MCF 10A (cell line): ENCODE results near the gene CCIN. TPM values are rescaled to one million over a fixed set of nuclear protein-coding genes. Genes with fewer than 3 reads are reported as not detected.

Experiments used
- BruUV-seq: library from RNA; stranded (reverse); fragments of 400-500 nt; replicated peaks from 2 replicates; lab custom pipeline; 2021; lab: Mats Ljungman, UMichigan
- CTCF ChIA-PET: fragments of 300-600 bp; sonication (Branson Sonifier 250); formaldehyde crosslinking; extraction: SDS; loops from one replicate; lab custom pipeline; 2021; ENCODE audit warnings: antibody characterized with exemption, inconsistent platforms; lab: Yijun Ruan, JAX
- POLR2A ChIA-PET: fragments of 300-600, 350-650 bp; sonication (Branson Sonifier 250); formaldehyde crosslinking; extraction: SDS; loops from one replicate; lab custom pipeline; 2020; ENCODE audit warnings: antibody characterized with exemption, inconsistent platforms; lab: Yijun Ruan, JAX
- DNase-seq: peaks from one replicate; pipeline ENCODE4 v3.0.0-alpha.2; 2018; ENCODE audit not compliant: unreplicated experiment
- H3K27ac Mint-ChIP-seq: one replicate; pipeline ENCODE4 v1.8.0; 2022; ENCODE audit warnings: mild to moderate bottlenecking, low read depth, mixed read lengths; ENCODE audit not compliant: unreplicated experiment
- H3K27me3 Mint-ChIP-seq: one replicate; pipeline ENCODE4 v1.8.0; 2022; ENCODE audit warnings: mixed read lengths; ENCODE audit not compliant: insufficient read depth, unreplicated experiment
- H3K36me3 Mint-ChIP-seq: one replicate; pipeline ENCODE4 v1.8.0; 2022; ENCODE audit warnings: mild to moderate bottlenecking, moderate library complexity, mixed read lengths; ENCODE audit not compliant: insufficient read depth, unreplicated experiment
- H3K4me1 Mint-ChIP-seq: one replicate; pipeline ENCODE4 v1.8.0; 2022; ENCODE audit warnings: mixed read lengths; ENCODE audit not compliant: insufficient read depth, unreplicated experiment
- H3K4me3 Mint-ChIP-seq: one replicate; pipeline ENCODE4 v1.8.0; 2022; ENCODE audit warnings: mild to moderate bottlenecking, moderate library complexity, mixed read lengths; ENCODE audit not compliant: unreplicated experiment
- H3K9me3 Mint-ChIP-seq: one replicate; pipeline ENCODE4 v1.8.0; 2022; ENCODE audit warnings: mixed read lengths; ENCODE audit not compliant: unreplicated experiment
- CTCF ChIP-seq: fragments of 200-600 bp; IDR thresholded peaks from one replicate; pipeline ENCODE4 v1.8.0; 2022; ENCODE audit warnings: antibody characterized with exemption, mild to moderate bottlenecking; ENCODE audit not compliant: unreplicated experiment
- intact Hi-C: fragments of 100-400 bp; cut with micrococcal nuclease; formaldehyde crosslinking; loops from 2 replicates; pipeline ENCODE4 v1.14.1; 2022
- total RNA-seq: library from RNA; stranded (reverse); gene quantifications from 2 replicates; pipeline ENCODE4 v1.2.3, GENCODE V29; 2022

The CCIN gene
- total RNA-seq, 1 experiment from 2014 or later, result not detected

- ChIA-PET POLR2A (no interaction called here), CTCF (interaction anchor here (1.2 to 2.1 kb wide), 3 partner anchors 8 to 137 kb away, joined by 3 to 5 read pairs (median 3); no protein-coding TSS in a partner anchor)
- TF ChIP-seq CTCF, result no peak
- Mint-ChIP-seq H3K27me3 (peaks cover 23% of the 10 kb centered on the region), H3K4me1 (peaks cover 4% of the 10 kb centered on the region), H3K27ac (no peak overlapping the region), H3K36me3 (no peaks in the 10 kb centered on the region), H3K4me3 (no peak overlapping the region), H3K9me3 (peaks cover 11% of the 10 kb centered on the region)
- no TSS peak for BruUV-seq
- intact Hi-C loops, result no loop called here
- no peak for DNase-seq
Observed at GRCh38 chr9:36144309-36145232, 24.6 kb upstream of the CCIN start.

- Mint-ChIP-seq H3K4me1 (peaks cover 4% of the 10 kb centered on the region), H3K27ac (no peak overlapping the region), H3K27me3 (peaks cover 23% of the 10 kb centered on the region), H3K9me3 (peaks cover 11% of the 10 kb centered on the region), H3K36me3 (no peaks in the 10 kb centered on the region), H3K4me3 (no peak overlapping the region)
- TF ChIP-seq CTCF, result no peak
- POLR2A ChIA-PET, result no interaction called here
- DNase-seq, result no peak
- CTCF ChIA-PET, result no interaction called here
- no TSS peak for BruUV-seq
- intact Hi-C loops, result no loop called here
Observed at GRCh38 chr9:36145970-36146369, 23.2 kb upstream of the CCIN start.

GRCh38 chr9:36146651-36147050, 22.5 kb upstream of the CCIN start:
- no peaks in the 10 kb centered on the region for H3K36me3 Mint-ChIP-seq
- no peak for TF ChIP-seq CTCF
- no TSS peak for BruUV-seq
- no peak for DNase-seq
- peaks cover 11% of the 10 kb centered on the region for H3K9me3 Mint-ChIP-seq
- CTCF ChIA-PET, result interaction anchor here (2.9 kb wide), 1 partner anchor 20 kb away, joined by 20 read pairs; no protein-coding TSS in a partner anchor
- POLR2A ChIA-PET, result no interaction called here
- H3K27me3 Mint-ChIP-seq, result peaks cover 23% of the 10 kb centered on the region
- intact Hi-C loops, result no loop called here
- no peak overlapping the region for H3K27ac Mint-ChIP-seq
- H3K4me3 Mint-ChIP-seq, result no peak overlapping the region
- H3K4me1 Mint-ChIP-seq, result peaks cover 4% of the 10 kb centered on the region

- H3K36me3 Mint-ChIP-seq, result no peaks in the 10 kb centered on the region
- H3K27ac Mint-ChIP-seq, result no peak overlapping the region
- H3K9me3 Mint-ChIP-seq, result peaks cover 11% of the 10 kb centered on the region
- no TSS peak for BruUV-seq
- DNase-seq, result no peak
- no peak for TF ChIP-seq CTCF
- CTCF ChIA-PET, result interaction anchor here (0.6 to 2.9 kb wide), 5 partner anchors 11 to 261 kb away, joined by 3 to 20 read pairs (median 3); partner anchors contain the start of gene GLIPR2
- no peak overlapping the region for H3K4me3 Mint-ChIP-seq
- peaks cover 23% of the 10 kb centered on the region for H3K27me3 Mint-ChIP-seq
- POLR2A ChIA-PET, result interaction anchor here (3.5 kb wide), 1 partner anchor 43 kb away, joined by 15 read pairs; the partner anchor contains the start of gene CLTA
- peaks cover 4% of the 10 kb centered on the region for H3K4me1 Mint-ChIP-seq
- intact Hi-C loops, result no loop called here
Observed at GRCh38 chr9:36147441-36148175, 21.6 kb upstream of the CCIN start.
